Mammary epithelial cell (primary cell): ENCODE results near the gene DENND1A.

Experiments
- EZH2 ChIP-seq: IDR thresholded peaks from 2 replicates; pipeline ENCODE4 v1.6.1; 2012; ENCODE audit warnings: low read length, inconsistent platforms, borderline replicate concordance
- TF ChIP-seq, protein P1 (sequence below), 2 donors: IDR thresholded peaks in 1 of 2; conservative IDR thresholded peaks in 1 of 2; 2 replicates each; pipeline ENCODE4 v1.5.1; 2011 to 2012; ENCODE audit warnings: inconsistent platforms in 2 of 2, low read length in 2 of 2, mild to moderate bottlenecking in 2 of 2, control low read depth in 1 of 2, low read depth in 1 of 2; ENCODE audit not compliant: insufficient read depth in 1 of 2; ENCODE audit errors: extremely low read depth in 1 of 2

DNA sequence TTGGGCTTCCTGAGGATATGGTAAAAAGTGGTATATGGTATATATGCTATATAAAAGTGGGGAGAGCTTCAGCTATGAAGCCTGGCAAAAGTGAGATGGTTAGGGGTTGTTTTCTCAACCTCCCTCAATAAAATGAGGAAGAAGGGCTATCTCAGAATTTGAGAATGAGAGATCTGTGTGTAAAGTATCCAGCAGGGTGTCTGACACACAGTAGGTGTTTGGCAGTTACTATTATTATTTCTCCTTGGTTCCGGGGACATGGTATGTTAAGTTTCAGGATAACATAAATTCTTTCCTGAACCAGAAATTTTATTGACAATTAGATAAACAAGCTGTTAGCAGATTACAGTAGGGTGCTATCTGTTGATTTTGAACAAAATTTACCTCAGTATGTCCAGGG is 94.1 kb downstream of the DENND1A start:
- TF ChIP-seq, protein P1, sequence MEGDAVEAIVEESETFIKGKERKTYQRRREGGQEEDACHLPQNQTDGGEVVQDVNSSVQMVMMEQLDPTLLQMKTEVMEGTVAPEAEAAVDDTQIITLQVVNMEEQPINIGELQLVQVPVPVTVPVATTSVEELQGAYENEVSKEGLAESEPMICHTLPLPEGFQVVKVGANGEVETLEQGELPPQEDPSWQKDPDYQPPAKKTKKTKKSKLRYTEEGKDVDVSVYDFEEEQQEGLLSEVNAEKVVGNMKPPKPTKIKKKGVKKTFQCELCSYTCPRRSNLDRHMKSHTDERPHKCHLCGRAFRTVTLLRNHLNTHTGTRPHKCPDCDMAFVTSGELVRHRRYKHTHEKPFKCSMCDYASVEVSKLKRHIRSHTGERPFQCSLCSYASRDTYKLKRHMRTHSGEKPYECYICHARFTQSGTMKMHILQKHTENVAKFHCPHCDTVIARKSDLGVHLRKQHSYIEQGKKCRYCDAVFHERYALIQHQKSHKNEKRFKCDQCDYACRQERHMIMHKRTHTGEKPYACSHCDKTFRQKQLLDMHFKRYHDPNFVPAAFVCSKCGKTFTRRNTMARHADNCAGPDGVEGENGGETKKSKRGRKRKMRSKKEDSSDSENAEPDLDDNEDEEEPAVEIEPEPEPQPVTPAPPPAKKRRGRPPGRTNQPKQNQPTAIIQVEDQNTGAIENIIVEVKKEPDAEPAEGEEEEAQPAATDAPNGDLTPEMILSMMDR (conservative IDR thresholded peaks at IDR 0.05 in 1 of 2, IDR thresholded peaks at IDR 0.05 in 1 of 2; ENCODE audit: extremely low read depth in 1 of 2, insufficient read depth in 1 of 2, low read depth in 1 of 2, low read length in 2 of 2), result no peak
- TF ChIP-seq EZH2, result no peak
